DMS53 treated with DMSO at 0.1 percent for 48 hours (cell line): Measurements from ENCODE around the gene TXNRD3.
"Not testable (repeated sequence)": the region's sequence is repeated elsewhere in the genome, so short reads cannot be mapped to it uniquely, and the experiment has no call there.

Experiments used
- DNase-seq: peaks from one replicate; lab custom pipeline; 2025; ENCODE audit not compliant: unreplicated experiment; lab: John Stamatoyannopoulos, UW

The TXNRD3 gene

DNA sequence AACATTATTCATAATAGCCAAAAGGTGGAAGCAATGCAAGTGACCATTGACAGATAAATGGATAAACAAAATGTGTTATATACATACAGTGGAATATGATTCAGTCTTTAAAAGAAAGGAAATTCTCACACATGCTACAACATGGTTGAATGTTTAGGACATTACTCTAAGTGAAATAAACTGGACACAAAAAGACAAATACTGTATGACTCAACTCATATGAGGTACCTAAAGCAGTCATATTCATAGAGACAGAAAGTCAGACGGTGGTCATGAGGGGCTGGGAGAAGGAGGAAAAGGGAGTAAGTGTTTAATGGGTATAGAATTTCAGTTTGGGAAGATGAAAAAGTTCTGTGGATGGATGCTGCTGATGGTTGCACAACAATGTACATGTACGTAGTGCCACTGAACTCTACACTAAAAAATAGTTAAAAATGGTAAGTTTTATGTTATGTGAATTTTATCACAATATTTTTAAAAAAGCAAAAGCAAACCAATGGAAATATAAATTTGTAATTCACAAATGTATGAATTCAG is 5.3 kb downstream of the TXNRD3 start:
- no peak for DNase-seq

DNA sequence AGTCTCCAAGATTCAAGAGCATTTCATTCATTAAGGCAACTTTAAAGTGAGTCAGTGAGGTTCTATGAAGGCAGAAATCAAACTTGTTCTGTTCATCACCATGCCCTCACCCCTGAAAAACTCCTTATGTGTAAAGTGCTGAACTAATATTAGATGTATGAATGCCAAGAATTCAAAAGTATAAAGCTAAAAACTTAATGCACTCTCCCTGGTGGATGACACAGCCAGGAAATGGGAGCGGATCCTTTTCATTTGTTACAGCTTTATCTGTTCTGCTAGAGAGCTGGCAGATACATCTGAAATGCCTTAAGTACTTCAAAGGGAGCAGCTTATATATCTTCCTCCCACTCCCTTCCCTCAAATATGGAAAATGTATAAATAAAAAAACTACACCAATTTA is 8.2 kb downstream of the TXNRD3 start:
- DNase-seq: no peak

DNA sequence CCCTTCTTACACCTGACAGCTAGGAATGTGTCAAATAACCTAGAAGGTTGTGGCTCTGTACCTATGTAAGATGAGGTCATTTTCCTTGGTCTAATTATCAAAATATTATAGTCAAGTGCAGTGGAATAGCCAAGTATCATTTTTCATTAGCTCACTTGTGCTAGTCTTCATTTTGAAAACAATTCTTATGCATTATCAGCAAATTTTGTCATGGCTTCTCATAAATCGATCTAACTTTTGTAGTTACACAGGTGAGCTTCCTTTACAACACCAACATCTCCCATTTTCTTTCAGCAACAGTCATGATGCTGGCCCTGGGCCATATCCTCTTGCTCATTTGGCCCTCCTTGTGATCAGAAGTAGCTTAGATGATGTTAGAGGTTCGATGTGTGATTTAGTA is 10.3 kb downstream of the TXNRD3 start:
- no peak for DNase-seq

DNA sequence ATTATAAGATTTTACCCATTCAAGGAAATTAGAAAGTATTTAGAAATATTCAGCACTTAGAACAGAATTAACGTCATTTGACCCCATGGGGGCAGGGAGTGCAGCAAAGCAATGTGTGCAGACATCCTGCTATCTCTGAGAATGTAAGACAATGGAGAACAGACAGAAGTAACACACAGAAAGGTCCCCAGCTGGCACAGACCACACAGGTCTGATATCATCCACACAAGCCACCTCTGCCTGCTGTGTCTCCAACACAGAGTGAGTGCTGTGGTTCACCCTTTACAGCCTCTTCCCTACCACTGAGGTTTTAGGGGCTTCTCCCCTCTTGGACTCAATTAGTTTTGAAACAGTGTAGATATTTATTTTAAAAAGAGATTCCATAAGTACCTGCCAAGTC is 16.1 kb downstream of the TXNRD3 start:
- no peak for DNase-seq

GRCh38 chr3:126636436-126636835 is 18.5 kb downstream of the TXNRD3 start:
- DNase-seq: no peak

DNA sequence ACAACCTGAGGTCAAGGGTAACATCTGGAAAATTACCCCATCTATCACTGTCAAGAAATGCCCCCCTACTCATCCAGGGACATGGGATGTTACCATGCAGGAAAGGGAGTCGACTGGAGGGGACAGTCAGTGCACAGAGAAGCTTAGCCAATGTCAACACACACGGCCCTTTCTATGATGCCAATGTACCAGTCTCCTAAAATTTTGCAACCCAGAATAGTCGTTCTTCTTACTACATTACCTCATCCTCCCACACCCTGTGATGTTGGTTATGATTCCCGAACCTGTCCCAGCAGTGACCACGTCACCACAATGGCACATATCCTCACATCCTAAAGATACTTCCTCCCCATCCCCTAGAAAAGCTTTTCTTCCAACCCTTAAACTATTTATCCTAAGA is 20.1 kb downstream of the TXNRD3 start:
- no peak for DNase-seq

GRCh38 chr3:126630020-126630419 is 24.9 kb downstream of the TXNRD3 start:
- DNase-seq: no peak

DNA sequence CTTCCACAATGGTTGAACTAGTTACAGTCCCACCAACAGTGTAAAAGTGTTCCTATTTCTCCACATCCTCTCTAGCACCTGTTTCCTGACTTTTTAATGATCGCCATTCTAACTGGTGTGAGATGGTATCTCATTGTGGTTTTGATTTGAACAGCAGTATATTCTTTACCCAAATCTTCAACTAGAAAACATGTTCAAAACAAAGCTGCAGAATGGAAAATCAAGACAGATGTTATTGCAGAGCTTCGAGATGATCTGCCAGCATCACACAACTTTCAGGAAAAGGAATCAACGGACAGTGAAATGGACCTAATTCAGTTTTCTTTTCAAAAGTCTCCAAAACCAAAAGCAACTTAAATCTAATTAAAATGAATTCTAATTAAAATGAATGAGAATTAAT is 29.2 kb downstream of the TXNRD3 start:
- DNase-seq: not testable (repeated sequence)

DNA sequence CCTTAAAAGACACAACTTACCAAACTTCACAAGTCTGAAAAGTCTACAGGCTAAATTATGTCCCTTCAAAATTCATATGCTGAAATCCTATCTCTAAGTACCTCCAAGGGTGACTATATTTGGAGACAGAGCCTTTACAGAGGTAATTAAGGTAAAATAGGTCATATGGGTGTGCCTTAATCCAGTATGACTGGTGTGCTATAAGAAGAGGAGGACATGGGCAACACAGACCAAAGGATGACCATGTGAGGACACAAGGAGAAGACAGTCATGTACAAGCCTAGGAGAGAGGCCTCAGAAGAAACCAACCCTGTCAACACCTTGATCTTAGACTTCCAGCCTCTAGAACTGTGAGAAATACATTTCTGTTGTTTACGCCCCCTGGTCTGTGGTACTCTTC is 32.2 kb downstream of the TXNRD3 start:
- DNase-seq: no peak

DNA sequence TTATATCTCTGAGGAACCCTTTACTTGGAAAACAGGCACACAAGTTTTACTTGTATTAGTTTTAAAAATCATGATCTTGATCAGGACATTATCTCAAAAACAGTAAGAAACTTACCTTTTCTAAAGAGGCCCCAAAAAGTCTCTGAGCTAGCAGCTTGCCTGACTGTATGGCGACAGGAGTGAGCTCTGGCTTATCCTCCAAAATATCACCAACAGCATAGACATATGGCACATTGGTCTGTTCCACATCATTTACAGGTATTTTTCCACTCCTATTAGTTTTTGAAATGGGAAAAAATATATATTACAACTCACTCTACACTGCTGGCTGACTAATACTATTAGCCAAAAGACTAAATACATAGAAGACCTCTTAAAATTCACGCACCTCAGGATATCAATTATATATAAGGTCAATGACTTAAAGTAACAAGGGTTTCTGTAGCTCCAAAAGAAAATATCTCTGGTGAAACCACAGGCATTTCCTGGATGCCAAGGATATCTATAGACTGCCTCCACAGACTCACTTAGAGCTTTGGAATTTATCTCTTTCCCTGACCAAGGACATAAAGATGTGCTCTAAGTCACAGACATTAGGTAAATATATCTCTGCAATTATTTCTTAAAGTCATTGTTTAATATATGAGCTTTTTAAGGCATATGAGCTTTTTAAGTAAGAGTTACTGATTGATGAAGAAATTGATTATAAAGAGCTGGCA is 33.1 kb downstream of the TXNRD3 start:
- DNase-seq: no peak

GRCh38 chr3:126621171-126621570 is 33.8 kb downstream of the TXNRD3 start:
- DNase-seq: no peak

GRCh38 chr3:126620738-126621137 is 34.2 kb downstream of the TXNRD3 start:
- no peak for DNase-seq

DNA sequence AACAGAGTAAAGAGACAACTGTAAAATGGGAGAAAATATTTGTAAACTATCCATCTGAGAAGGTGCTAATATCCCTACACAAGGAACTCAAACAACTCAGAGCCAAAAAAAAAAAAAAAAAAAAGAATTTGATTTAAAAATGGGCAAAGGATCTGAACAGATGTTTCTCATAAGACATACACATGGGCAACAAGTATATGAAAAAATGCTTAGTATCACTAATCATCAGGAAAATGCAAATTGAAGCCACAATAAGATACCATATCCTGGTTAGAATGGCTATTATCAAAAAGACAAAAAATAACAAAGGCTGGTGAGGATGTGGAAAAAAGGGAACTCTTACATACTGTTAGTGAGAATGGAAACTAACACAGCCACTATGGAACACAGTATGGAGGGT is 36.2 kb downstream of the TXNRD3 start:
- no peak for DNase-seq

DNA sequence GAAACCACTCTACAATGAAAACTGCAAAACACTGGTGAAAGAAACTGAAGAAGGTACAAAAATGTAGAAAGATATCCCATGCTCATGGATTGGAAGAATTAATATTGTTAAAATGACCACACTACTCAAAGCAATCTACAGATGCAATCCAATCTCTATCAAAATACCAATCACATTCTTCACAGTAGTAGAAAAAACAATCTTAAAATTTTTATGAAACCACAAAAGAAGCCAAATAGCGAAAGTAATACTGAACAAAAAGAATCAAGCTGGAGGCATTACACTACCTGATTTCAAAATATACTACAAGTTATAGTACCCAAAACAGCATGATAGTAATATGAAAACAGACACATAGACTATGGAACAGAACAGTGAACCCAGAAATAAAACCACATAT is 36.9 kb downstream of the TXNRD3 start:
- DNase-seq: no peak

DNA sequence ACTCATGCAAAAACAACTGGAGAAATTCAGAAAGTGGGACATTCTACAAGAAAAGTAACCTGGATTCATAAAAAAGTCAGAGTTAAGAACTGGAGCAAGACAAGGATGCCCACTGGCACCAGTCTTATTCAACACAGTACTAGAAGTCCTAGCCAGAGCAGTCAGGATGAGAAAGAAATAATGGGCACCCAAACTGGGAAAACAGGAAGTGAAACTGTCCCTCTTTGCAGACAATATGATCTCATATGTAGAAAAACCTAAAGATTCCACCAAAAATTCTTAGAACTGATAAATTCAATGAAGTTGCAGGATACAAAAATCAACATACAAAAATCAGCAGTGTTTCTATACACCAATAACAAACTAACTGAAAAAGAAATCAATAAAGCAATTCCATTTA is 37.4 kb downstream of the TXNRD3 start:
- no peak for DNase-seq

GRCh38 chr3:126616931-126617330 is 38.0 kb downstream of the TXNRD3 start:
- no peak for DNase-seq

GRCh38 chr3:126613479-126614188 is 41.3 kb downstream of the TXNRD3 start:
- no peak for DNase-seq

DNA sequence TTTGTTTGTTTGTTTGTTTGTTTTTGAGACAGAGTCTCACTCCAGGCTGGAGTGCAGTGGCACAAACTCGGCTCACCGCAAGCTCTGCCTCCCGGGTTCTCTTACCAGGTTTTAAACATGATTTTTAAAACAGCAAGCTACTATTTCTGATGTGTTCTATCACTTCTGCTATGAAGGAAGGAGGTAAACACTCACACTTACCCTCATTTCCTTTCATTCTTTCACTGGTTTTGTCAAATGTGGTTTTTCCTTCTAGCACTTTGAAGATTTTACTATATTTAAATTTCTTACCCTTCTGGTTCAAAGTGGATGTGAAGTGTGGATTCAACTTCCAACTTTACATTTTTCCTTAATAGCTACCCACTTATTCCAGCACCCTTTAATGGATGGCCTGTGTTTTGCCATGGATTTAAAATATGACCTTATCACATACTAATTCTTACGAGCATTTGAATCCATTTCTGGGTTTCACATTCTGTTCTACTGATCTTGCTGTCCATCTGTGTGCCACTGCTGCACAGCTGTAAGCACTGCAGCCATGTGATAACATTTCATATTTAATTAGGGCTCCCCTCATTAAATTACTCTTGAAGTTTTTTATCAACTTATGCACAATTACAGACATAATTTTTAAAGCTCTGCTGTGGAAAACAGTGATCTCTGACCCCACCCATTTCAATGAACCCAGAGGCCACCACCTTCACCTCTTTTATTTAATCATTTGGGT is 42.3 kb downstream of the TXNRD3 start:
- no peak for DNase-seq

DNA sequence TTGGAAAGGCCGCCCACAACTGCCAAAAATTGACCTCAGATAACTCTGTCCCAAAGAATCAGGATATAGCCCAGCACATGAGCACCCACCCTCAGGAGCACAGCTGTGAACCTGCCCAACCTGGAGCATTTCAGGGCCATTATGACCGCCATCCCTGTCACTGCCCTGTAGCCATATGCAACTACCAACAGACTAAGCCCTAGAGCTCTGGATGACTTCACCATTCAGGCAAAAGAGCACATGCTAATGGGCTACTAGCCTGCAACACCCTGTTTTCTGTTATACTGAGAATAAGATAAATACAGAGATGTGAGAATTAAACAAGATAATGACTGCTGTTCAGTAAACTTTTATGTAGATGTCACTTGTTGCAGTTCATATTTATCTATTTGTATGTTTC is 45.0 kb downstream of the TXNRD3 start:
- DNase-seq: no peak

GRCh38 chr3:126607214-126607908 is 47.6 kb downstream of the TXNRD3 start:
- no peak for DNase-seq

DNA sequence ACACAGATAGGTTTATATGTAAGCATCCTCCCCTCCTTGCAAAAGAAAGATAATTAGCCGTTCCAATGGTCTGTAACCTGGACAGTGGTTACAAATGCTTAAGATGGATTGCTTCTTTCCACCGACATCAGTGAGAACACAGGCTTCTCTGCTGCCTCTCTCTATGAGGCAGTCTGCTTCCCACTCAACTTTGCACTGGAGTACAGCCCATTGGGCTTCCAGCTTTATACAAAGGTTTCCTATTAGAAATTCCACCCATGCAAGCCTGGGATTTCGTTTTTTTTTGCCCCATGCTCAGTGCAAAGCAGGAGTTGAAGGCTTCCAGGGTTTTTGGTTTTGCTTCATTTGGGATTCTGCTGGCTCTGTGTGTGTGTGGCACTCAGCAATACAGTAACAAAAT is 48.9 kb downstream of the TXNRD3 start:
- DNase-seq: no peak
